ENCODE measurements around the gene TBC1D17. TPM values are rescaled to one million over a fixed set of nuclear protein-coding genes. Genes with fewer than 3 reads are reported as not detected.
"Not testable (repeated sequence)": the region's sequence is repeated elsewhere in the genome, so short reads cannot be mapped to it uniquely, and the experiment has no call there.

The TBC1D17 gene
- total RNA-seq, 4 donors from 2014 or later = 25.1 to 41.9 (median 37.3) TPM

GRCh38 chr19:49921871-49922795, 44.6 kb downstream of the TBC1D17 start:
- 67 to 73% methylated on average over 2 to 4 of the region's 22 CpGs for WGBS, 2 donors (ENCODE audit: low coverage in 1 of 2)
- H3K36me3 ChIP-seq = peaks cover 0 to 90% of the 10 kb centered on the region in 2 donors

DNA sequence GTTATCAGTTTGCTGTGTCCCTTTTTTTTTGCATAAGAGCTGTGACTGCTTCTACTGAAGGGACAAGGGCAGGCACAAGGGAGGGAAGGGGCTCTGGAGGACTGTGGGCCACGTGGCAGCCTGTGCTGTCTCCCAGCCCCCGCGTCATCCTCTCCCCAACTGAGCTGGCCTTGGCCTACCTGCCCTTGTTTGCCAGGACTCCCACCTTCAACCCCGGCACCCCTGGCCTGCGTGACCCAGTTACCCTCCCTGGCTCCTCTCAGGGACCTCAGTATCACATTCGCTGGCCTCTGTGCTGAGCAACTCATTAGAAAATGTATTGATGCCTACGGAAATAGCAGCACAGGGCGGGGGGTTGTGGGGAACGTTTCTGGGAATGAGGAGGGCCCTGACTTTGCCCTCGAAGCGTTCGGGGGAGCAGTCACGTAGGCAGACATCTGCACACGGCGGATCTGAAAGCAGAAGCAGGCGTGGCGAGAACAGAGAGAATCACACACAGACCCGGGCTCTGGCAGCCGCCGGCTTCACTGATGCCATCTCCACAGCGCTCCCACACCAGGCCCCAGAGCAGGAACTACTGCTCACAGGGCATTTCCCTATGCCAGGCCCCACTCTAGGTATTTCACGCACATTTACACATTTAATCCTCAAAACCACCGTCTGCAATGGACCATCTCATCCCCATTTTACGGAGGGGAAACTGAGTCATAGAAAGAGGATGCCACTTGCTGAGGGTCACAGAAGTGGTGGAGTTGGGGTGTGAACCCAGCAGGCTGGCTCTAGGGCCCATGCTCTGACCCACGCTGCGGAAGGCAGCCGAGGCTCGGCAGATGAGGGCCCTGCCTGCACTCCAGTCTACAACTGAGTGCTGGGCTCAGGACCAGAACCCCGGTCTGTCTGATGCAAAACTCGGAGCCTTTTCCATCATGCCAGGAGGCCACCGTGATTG, 45.8 kb downstream of the TBC1D17 start:
- no peak overlapping the region for H3K27ac ChIP-seq
- TF ChIP-seq EP300 (IDR thresholded peaks at IDR 0.05) (no peak), POLR2A (IDR thresholded peaks at IDR 0.05) (no peak), POLR2AphosphoS5 (IDR thresholded peaks at IDR 0.05) (no peak)
- TF ChIP-seq, protein P1, sequence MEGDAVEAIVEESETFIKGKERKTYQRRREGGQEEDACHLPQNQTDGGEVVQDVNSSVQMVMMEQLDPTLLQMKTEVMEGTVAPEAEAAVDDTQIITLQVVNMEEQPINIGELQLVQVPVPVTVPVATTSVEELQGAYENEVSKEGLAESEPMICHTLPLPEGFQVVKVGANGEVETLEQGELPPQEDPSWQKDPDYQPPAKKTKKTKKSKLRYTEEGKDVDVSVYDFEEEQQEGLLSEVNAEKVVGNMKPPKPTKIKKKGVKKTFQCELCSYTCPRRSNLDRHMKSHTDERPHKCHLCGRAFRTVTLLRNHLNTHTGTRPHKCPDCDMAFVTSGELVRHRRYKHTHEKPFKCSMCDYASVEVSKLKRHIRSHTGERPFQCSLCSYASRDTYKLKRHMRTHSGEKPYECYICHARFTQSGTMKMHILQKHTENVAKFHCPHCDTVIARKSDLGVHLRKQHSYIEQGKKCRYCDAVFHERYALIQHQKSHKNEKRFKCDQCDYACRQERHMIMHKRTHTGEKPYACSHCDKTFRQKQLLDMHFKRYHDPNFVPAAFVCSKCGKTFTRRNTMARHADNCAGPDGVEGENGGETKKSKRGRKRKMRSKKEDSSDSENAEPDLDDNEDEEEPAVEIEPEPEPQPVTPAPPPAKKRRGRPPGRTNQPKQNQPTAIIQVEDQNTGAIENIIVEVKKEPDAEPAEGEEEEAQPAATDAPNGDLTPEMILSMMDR (IDR thresholded peaks at IDR 0.05) = no peak
- H3K27me3 ChIP-seq = no peaks in the 10 kb centered on the region
- H3K4me1 ChIP-seq = peaks cover 0 to 61% (median 19%) of the 10 kb centered on the region in 3 donors
- ATAC-seq = no peak
- WGBS, 2 donors (ENCODE audit: low coverage in 1 of 2) = 84 to 89% methylated on average over 10 to 13 of the region's 31 CpGs
- no peaks in the 10 kb centered on the region for H3K9me3 ChIP-seq
- H3K36me3 ChIP-seq = peaks cover 0 to 85% of the 10 kb centered on the region in 2 donors
- no peak overlapping the region for H3K4me3 ChIP-seq

More at GRCh38 chr19:49921871-49922795, 44.6 kb downstream of the TBC1D17 start:
- no peak overlapping the region for H3K4me3 ChIP-seq
- TF ChIP-seq POLR2AphosphoS5 (IDR thresholded peaks at IDR 0.05) = no peak
- TF ChIP-seq POLR2A (IDR thresholded peaks at IDR 0.05) = no peak
- no peak for TF ChIP-seq EP300 (IDR thresholded peaks at IDR 0.05)
- TF ChIP-seq, protein P1 (IDR thresholded peaks at IDR 0.05) = no peak
- no peaks in the 10 kb centered on the region for H3K9me3 ChIP-seq
- H3K4me1 ChIP-seq = peaks cover 0 to 49% (median 8%) of the 10 kb centered on the region in 3 donors
- no peak for ATAC-seq
- no peak overlapping the region for H3K27ac ChIP-seq
- H3K27me3 ChIP-seq = no peaks in the 10 kb centered on the region

- no peak for TF ChIP-seq POLR2A (IDR thresholded peaks at IDR 0.05)
- TF ChIP-seq, protein P1 (IDR thresholded peaks at IDR 0.05) = no peak
- TF ChIP-seq EP300 (IDR thresholded peaks at IDR 0.05) = no peak
- TF ChIP-seq POLR2AphosphoS5 (IDR thresholded peaks at IDR 0.05) = no peak
- H3K27ac ChIP-seq = peak overlapping the region in 1 of 4 donors; percentile 38
- H3K27me3 ChIP-seq = no peaks in the 10 kb centered on the region
- no peaks in the 10 kb centered on the region for H3K9me3 ChIP-seq
- no peak for ATAC-seq
- no peak overlapping the region for H3K4me3 ChIP-seq
- peaks cover 0 to 66% (median 22%) of the 10 kb centered on the region in 3 donors for H3K4me1 ChIP-seq
- WGBS, 2 donors (ENCODE audit: low coverage in 1 of 2) = 47 to 50% methylated on average over 2 to 3 of the region's 25 CpGs
- H3K36me3 ChIP-seq = peaks cover 0 to 78% of the 10 kb centered on the region in 2 donors
Measured at GRCh38 chr19:49924004-49924880, 46.7 kb downstream of the TBC1D17 start.

- ATAC-seq, H3K27me3 ChIP-seq, H3K4me3 ChIP-seq, H3K9me3 ChIP-seq: not testable (repeated sequence)
- H3K36me3 ChIP-seq = peaks cover 0 to 75% of the 10 kb centered on the region in 2 donors
- H3K4me1 ChIP-seq = peaks cover 0 to 68% (median 22%) of the 10 kb centered on the region in 3 donors
- 100% methylated on average over 5 of the region's 13 CpGs; no CpG with 5 or more reads in 1 of the 2 donors for WGBS, 2 donors (ENCODE audit: low coverage in 1 of 2)
- peak overlapping the region in 1 of 4 donors; percentile 38 for H3K27ac ChIP-seq
Measured at GRCh38 chr19:49924881-49925210, 47.3 kb downstream of the TBC1D17 start.
